NCI-H1092 treated with DMSO at 0.1 percent for 48 hours (cell line): ENCODE measurements around the gene CNNM3.
"Not testable (repeated sequence)": the region's sequence is repeated elsewhere in the genome, so short reads cannot be mapped to it uniquely, and the experiment has no call there.

Experiments
- DNase-seq: peaks from one replicate; lab custom pipeline; 2025; lab: John Stamatoyannopoulos, UW

Gene CNNM3

GRCh38 chr2:96799623-96799935, 16.5 kb upstream of the CNNM3 start:
- no peak for DNase-seq

DNA sequence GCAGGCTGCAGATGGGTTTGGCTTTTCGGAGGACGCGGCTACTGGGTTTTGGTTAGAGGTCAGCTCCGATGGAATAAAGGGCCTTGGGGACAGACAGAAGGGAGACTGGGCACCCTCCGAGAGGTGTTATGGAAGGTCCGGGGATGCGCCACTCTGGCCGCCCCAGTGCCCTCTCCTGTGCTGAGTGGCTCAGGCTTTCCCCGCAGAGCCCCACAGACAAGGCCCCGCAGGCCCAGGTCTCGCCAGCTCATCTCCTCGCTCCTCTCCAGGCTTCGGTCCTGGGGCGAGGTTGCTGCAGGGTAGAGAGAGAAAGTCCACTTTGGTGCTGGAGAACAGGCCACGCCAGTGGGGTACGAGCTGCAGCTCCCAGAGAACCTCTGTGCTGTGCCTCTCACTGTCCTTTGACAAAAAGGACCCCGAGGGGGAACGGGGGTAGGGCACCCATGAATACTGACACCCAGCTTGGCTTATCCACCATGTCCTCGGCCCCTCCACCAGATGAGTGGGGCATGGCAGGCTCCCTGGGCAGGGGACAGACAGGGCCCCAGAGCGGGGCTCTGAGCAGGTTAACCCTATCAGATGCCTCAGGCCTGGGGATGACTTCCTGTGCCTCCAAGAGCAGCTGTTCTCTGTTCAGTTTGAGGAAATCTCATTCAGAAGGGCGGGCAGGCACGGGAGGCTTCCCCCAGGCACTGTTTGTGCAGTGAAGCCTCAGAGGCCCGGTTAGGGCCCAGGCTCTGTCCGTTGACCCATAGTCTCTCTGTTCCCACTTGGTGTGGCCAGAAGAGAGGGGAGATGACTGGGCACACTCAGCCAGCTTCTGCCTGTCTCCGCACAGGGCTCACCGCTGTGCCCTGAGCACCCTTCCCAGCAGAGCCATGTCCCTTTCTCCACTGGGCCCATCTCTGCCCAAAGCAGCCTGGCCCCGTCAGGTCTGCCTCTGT, 15.7 kb upstream of the CNNM3 start:
- DNase-seq, result no peak

DNA sequence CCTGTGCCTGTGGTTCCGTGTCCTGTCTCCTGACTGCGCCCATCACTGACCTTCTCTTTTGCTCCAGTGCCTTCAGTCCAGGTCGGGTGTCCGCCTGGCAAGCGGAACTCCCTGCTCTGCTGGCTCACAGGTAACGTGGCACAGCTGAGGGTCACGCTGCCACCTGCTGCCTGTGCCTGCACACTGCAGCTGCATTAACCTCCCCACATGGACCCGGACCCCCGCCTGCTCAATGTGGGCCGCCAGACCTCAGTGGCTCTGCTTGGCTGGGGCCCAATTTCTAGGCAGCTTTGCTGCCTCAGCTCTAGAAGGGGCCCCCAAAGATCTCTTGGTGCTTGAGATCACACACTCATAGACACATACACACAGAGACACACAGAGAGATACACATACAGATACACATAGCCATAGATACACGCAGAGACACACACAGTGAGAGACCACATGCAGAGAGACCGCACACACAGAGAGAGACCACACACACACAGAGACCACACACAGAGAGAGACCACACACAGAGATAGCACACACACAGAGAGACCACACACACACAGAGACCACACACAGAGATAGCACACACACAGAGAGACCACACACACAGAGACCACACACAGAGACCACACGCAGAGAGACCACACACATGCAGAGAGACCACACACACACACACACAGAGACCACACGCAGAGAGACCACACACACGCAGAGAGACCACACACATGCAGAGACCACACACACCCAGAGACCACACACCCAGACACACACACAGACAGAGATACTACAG, 14.9 kb upstream of the CNNM3 start:
- peak; percentile 33 for DNase-seq

DNA sequence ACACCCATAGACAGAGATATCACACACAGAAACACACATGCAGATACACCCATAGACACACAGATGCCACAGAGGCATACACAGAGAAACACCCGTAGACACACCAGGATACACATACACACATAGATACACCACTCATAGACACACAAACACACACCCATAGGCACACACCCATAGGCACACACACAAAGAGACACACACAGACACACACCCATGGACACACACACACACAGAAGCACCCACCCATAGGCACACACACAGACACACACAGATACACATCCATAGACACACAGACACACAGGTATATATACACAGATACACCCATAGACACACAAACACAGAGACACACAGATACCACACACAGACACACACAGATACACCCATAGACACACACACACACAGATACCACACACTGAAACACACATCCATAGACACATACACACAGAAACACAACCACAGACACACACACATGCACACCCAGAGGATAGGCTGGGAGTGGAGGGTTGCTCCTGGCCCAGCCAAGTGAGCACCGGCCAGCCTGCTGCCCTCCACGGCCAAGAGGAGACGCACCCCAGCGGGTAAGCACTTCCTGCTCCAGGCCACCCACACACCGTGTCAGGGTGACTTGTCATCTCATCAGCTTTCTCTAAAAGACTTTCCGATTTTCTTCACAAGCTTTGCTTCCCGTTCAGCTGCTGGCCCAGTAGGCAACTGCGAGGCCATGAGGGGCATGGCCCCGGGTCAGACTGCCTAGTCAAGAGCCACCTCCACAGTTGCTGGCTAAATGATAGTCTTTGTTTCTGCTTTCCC, 14.1 kb upstream of the CNNM3 start:
- DNase-seq, result no peak

DNA sequence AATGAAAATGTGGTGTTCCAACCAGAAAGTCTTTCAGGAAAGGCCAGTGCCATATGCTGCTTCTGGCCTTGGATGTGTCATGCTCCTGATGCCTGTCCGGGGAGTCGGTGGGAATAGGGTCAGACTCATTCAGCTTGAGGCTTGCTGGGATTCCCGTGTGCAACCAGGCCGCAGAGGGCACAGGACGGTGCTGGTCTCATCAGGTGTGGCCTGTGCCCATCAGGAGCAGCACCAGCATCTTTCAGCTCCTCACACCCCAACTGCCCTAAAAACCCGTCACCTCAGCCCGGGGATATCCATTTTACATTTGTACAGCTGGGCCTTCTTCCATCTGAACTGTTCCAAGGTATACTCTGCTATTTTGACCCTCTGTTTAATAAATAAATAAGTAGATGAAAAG, 13.3 kb upstream of the CNNM3 start:
- DNase-seq, result no peak

GRCh38 chr2:96804986-96805385, 11.1 kb upstream of the CNNM3 start:
- DNase-seq, result no peak

- DNase-seq, result not testable (repeated sequence)
These were observed 10.1 kb upstream of the CNNM3 start for GRCh38 chr2:96805946-96806345.

DNA sequence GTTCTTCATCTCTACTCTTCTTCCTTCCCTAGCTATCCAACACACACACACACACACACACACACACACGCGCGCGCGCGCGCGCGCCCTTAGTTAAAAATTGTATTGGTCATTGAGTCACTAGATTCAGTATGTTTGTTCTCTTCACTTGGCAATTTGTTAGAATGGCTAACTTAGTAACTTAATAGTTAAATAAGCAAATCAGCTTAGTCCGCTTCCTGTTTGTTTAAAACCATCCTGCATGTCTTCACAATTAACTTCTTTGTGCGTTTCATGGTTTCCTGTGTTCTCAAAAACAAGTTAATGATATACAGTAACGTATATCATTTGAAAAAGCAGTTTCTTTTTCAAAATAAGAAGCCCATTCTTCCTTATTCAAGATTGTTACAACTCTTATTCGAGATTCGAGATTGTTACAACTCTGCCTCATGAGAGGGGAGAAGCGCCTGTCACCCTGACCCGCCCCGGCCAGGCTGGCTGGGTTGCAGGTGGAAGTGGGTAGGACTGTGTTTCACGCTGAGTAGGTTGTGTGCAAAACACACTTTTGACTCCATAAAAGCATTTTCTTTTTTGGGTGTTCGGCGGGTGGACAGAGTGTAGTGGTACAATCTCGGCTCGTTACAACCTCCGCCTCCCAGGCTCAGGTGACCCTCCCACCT, 9.5 kb upstream of the CNNM3 start:
- DNase-seq, result no peak

DNA sequence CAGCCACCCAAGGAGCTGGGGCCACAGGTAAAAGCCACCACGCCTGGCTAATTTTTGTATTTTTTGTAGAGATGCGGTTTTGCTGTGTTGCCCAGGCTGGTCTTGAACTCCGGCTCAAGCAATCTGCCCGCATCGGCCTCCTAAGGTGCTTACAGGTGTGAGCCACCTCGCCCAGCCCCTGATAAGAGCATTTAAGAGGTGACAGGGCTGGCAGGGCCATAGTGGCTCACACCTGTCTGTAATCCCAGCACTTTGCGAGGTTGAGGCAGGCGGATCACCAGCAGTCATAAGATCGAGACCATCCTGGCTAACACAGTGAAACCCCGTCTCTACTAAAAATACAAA, 9.0 kb upstream of the CNNM3 start:
- DNase-seq, result no peak

GRCh38 chr2:96808176-96808837, 7.8 kb upstream of the CNNM3 start:
- no peak for DNase-seq

GRCh38 chr2:96809216-96809882, 6.7 kb upstream of the CNNM3 start:
- DNase-seq, result no peak

- no peak for DNase-seq
These were observed 5.9 kb upstream of the CNNM3 start for GRCh38 chr2:96809951-96810782.

DNA sequence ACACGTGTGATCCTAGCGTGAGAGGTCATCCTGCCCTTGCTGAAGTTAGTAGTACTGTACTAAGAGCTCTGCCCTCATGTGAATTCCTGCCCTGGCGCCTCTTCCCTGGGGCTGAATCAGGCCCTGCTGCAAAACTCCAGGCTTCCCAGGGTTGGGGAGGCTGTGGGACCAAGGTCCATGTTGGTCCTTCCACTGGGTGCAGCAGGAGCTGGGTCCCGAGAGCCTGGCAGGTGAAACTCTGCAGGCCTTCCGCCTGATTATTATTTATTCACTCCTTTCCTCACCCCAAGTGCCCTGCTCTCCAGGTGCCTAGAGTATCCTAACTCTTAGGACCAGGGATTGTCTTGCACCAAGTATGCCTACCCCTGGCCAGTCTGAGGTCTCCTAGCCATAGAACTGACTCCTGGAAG, 5.3 kb upstream of the CNNM3 start:
- no peak for DNase-seq

GRCh38 chr2:96811917-96812316, 4.2 kb upstream of the CNNM3 start:
- no peak for DNase-seq

- DNase-seq, result no peak
These were observed 2.4 kb upstream of the CNNM3 start for GRCh38 chr2:96813656-96814055.

DNA sequence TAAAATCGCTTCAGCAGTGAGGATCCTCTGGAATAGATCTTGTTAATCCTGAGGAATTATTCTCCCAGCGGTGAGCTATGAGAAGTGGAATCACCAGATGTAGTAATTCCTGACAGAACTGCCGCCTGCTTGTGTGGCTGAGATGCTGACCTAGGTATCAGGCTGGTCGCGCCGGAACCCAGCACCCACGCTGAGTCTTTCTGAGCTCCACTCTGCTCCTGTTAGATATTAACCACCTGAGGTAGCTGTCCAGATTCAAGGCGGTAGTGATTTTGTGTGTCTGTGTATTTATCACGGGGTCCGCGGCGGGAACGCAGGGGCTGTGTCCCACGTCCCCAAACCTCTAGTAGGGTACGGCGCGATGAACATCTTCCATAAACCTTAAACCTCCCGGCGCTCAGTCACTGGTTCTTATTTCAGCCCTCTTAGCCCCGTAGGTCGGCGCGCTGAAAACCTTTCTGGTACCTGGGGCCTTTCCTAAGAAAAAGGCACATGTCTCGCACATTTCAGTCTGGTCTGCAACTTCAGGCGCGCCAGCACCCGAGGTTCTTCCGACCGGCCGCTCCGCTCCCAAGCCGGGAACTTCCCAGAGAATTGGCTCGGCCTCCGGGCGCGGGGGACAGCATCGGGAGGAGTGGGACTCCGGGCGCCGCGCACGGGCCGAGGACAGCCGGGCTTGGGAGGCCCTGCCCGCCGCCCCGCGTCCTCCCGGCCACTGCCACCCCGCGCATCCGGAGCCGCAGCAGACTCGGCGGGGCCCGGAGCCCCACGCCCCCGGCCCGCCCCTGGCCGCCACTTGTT, 542 bp upstream of the CNNM3 start:
- peak; percentile 15 for DNase-seq

GRCh38 chr2:96816836-96817702, 1.0 kb downstream of the CNNM3 start:
- DNase-seq, result peak; percentile 29

DNA sequence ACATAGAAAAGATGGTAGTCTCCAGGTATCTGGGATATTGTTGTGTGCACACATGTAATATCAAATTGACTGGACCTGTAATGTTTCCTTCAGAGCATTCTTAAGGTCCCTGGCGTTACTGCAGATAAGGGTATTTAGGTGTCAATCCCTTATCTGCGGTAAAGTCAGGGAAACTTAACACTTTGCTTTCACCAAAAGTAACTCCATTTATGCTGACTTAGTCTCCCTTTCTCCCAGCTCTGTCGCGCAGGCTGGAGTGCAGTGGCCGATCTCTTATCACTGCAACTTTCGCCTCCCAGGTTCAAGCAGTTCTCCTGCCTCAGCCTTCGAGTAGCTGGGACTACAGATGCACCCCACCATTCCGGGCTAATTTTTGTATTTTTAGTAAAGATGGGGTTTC, 1.8 kb downstream of the CNNM3 start:
- DNase-seq, result no peak
